Right lobe of liver (tissue), 6 donors: ENCODE data around the gene FAM162B. TPM values are rescaled to one million over a fixed set of nuclear protein-coding genes. Genes with fewer than 3 reads are reported as not detected.

Experiments used
- ATAC-seq, 4 donors: fragments of 200-7000 bp; cut with Tn5 transposase; one replicate each; pipeline ENCODE4 v1.9.1; 2020; ENCODE audit warnings: mild to moderate bottlenecking in 4 of 4, moderate library complexity in 4 of 4
- DNase-seq, 3 donors: peaks; one replicate each; pipeline ENCODE4 v3.0.0-alpha.2; 2020
- H3K27ac ChIP-seq, 3 donors: fragments of 200-600 bp; one replicate each; pipeline ENCODE4 v1.8.0; 2022
- H3K27me3 ChIP-seq, 2 donors: fragments of 200-600 bp; one replicate each; pipeline ENCODE4 v1.8.0; 2022
- H3K36me3 ChIP-seq, 4 donors: fragments of 200-600 bp; sonication (generic) in 1 of 4; one replicate each; pipeline versions ENCODE4 v1.5.1 to v1.8.0; 2017 to 2022; ENCODE audit warnings: control low read depth in 1 of 4
- H3K4me1 ChIP-seq, 4 donors: fragments of 200-600 bp; sonication (generic) in 1 of 4; one replicate each; pipeline versions ENCODE4 v1.5.1 to v1.8.0; 2017 to 2022; ENCODE audit warnings: control low read depth in 1 of 4
- H3K4me3 ChIP-seq, 3 donors: fragments of 200-600 bp; one replicate each; pipeline ENCODE4 v1.8.0; 2022
- H3K9me3 ChIP-seq, 4 donors: fragments of 200-600 bp; sonication (generic) in 1 of 4; one replicate each; pipeline versions ENCODE4 v1.5.1 to v1.8.0; 2017 to 2022; ENCODE audit warnings: control low read depth in 1 of 4
- POLR2A ChIP-seq: fragments of 450-650 bp; IDR thresholded peaks from one replicate; pipeline ENCODE4 v1.6.1; 2017; ENCODE audit warnings: antibody characterized with exemption, mild to moderate bottlenecking
- WGBS: methylation state at CpG from one replicate; pipeline ENCODE4 v1.1.6; 2018; ENCODE audit warnings: low coverage, low lambda C conversion rate; ENCODE audit not compliant: insufficient coverage; ENCODE audit errors: missing lambda C conversion rate; 5-methylcytosine and 5-hydroxymethylcytosine counted together
- intact Hi-C, 2 donors: fragments of 100-400 bp; cut with DNase I; formaldehyde crosslinking; loops; one replicate each; pipeline versions ENCODE4 v1.11.2 to v1.14.1; 2022
- total RNA-seq, 6 experiments: library from RNA; depleted of rRNA in 2 of 6; stranded (reverse); fragments of >200 nt in 2 of 6; fragmentation: NEBNext Ultra II Directional in 3 of 6; extraction: Animal tissue kit (Norgen Biotek cat#: 25700) in 3 of 6; gene quantifications; one replicate each; pipeline versions ENCODE4 v1.1.0 to v1.2.4, GENCODE V29; 2016 to 2023
- TF ChIP-seq, protein P1 (sequence below), 4 donors: fragments of 200-600 bp in 3 of 4; fragments of 450-650 bp in 1 of 4; IDR thresholded peaks; one replicate each; pipeline versions ENCODE4 v1.5.1 to v1.8.0; 2016 to 2022; ENCODE audit warnings: antibody characterized with exemption in 4 of 4, mild to moderate bottlenecking in 2 of 4
- donor health status: DM: no; HTN: yes; CAD: no.
- donor health status: DM: no; HTN: no; CAD: no.
- donor health status: DM: no; HTN: no; CAD: no.
- donor health status: DM: no; HTN: yes; CAD: no.
- donor health status: DM: no; HTN: yes; CAD: no.

FAM162B gene
- total RNA-seq, 6 experiments from 2014 or later, result 0.33 to 0.81 (median 0.42) TPM; not detected in 2

DNA sequence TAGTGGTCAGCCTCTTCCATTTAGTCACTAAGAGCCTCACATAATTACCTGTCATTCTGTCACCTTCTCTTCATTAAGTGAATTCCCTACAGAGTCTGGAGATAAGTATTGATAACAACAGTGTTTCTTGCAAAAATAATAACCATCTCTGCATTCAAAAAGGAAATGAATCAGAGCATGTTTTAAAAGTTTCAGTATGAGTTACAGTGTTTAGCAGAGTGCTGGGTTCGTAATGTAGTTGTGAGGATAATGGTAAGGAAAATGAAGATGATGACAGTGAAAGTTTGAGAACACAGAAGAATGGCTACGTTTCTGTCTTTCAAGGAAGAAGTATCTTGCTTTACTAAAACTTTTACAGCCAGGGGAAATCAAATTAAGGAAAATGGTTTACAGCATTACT is 32.1 kb upstream of the FAM162B start:
- ATAC-seq (no peak), DNase-seq (no peak)
- TF ChIP-seq, protein P1, sequence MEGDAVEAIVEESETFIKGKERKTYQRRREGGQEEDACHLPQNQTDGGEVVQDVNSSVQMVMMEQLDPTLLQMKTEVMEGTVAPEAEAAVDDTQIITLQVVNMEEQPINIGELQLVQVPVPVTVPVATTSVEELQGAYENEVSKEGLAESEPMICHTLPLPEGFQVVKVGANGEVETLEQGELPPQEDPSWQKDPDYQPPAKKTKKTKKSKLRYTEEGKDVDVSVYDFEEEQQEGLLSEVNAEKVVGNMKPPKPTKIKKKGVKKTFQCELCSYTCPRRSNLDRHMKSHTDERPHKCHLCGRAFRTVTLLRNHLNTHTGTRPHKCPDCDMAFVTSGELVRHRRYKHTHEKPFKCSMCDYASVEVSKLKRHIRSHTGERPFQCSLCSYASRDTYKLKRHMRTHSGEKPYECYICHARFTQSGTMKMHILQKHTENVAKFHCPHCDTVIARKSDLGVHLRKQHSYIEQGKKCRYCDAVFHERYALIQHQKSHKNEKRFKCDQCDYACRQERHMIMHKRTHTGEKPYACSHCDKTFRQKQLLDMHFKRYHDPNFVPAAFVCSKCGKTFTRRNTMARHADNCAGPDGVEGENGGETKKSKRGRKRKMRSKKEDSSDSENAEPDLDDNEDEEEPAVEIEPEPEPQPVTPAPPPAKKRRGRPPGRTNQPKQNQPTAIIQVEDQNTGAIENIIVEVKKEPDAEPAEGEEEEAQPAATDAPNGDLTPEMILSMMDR (IDR thresholded peaks at IDR 0.05), result no peak
- TF ChIP-seq POLR2A, result no peak
- H3K27ac ChIP-seq, result no peak overlapping the region
- no peaks in the 10 kb centered on the region for H3K9me3 ChIP-seq
- H3K4me1 ChIP-seq, result no peaks in the 10 kb centered on the region
- no peaks in the 10 kb centered on the region for H3K27me3 ChIP-seq
- WGBS, result 9% methylated on average over 2 of the region's 2 CpGs
- no peak overlapping the region for H3K4me3 ChIP-seq
- intact Hi-C loops, result no loop called here
- H3K36me3 ChIP-seq, result no peaks in the 10 kb centered on the region

DNA sequence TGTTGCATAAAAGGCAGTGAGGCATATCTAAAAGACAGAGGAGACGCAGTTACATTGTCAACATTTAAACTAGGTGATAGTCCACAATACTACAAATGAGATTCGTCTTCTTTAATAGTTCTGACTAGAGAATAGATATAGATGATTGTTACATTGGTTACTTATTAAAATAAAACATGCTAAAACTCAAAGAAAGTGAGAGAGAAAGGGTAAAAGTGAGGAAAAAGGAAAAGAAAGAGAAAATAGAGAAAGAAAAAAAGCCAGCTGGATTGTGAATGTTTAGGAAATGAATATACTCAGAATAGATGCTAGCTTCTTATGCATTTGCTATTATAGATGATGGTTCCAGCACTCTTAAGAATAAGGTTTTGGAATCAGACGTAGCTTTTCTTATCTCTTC is 27.7 kb upstream of the FAM162B start:
- Histone ChIP-seq H3K27ac (no peak overlapping the region), H3K9me3 (no peaks in the 10 kb centered on the region), H3K4me1 (no peaks in the 10 kb centered on the region), H3K4me3 (no peak overlapping the region), H3K36me3 (no peaks in the 10 kb centered on the region), H3K27me3 (no peaks in the 10 kb centered on the region)
- TF ChIP-seq, protein P1 (IDR thresholded peaks at IDR 0.05), result no peak
- no peak for TF ChIP-seq POLR2A
- WGBS, result 37% methylated on average over 3 of the region's 3 CpGs
- ATAC-seq (no peak), DNase-seq (no peak)
- intact Hi-C loops, result no loop called here

- H3K4me3 ChIP-seq, result no peak overlapping the region
- ATAC-seq (no peak), DNase-seq (no peak)
- intact Hi-C loops, result no loop called here
- no peaks in the 10 kb centered on the region for H3K36me3 ChIP-seq
- WGBS, result 43% methylated on average over 5 of the region's 5 CpGs
- no peaks in the 10 kb centered on the region for H3K27me3 ChIP-seq
- no peak overlapping the region for H3K27ac ChIP-seq
- no peaks in the 10 kb centered on the region for H3K4me1 ChIP-seq
- no peaks in the 10 kb centered on the region for H3K9me3 ChIP-seq
- no peak for TF ChIP-seq POLR2A
- TF ChIP-seq, protein P1 (IDR thresholded peaks at IDR 0.05), result no peak
Measured at GRCh38 chr6:116783852-116784251, 18.3 kb upstream of the FAM162B start.

GRCh38 chr6:116779573-116780164 is 14.2 kb upstream of the FAM162B start:
- peak; percentile 58 to 77 (median 68) for ATAC-seq

More at GRCh38 chr6:116779573-116780164, 14.2 kb upstream of the FAM162B start:
- Histone ChIP-seq H3K9me3 (no peaks in the 10 kb centered on the region), H3K27ac (no peak overlapping the region), H3K4me1 (no peaks in the 10 kb centered on the region), H3K4me3 (no peak overlapping the region), H3K36me3 (no peaks in the 10 kb centered on the region), H3K27me3 (no peaks in the 10 kb centered on the region)
- DNase-seq, result no peak
- intact Hi-C loops, result no loop called here
- TF ChIP-seq, protein P1 (IDR thresholded peaks at IDR 0.05), result peak; percentile 47 to 57 (median 52)
- TF ChIP-seq POLR2A, result no peak
- 16% methylated on average over 13 of the region's 13 CpGs for WGBS
